22Rv1 (cell line): ENCODE data around the gene PDGFRB.

Experiments used
- H3K27ac ChIP-seq: fragments of 450-650 bp; 2 replicates; pipeline ENCODE4 v1.5.1; 2017
- ZFX ChIP-seq: fragments of 450-650 bp; IDR thresholded peaks from 2 replicates; pipeline ENCODE4 v1.6.1; 2017; ENCODE audit warnings: antibody characterized with exemption, borderline replicate concordance
- TF ChIP-seq, protein P1 (sequence below): fragments of 450-650 bp; IDR thresholded peaks from 2 replicates; pipeline ENCODE4 v1.5.1; 2017; ENCODE audit warnings: mild to moderate bottlenecking

Gene PDGFRB

GRCh38 chr5:150079909-150080461, 75.7 kb downstream of the PDGFRB start:
- TF ChIP-seq, protein P1, sequence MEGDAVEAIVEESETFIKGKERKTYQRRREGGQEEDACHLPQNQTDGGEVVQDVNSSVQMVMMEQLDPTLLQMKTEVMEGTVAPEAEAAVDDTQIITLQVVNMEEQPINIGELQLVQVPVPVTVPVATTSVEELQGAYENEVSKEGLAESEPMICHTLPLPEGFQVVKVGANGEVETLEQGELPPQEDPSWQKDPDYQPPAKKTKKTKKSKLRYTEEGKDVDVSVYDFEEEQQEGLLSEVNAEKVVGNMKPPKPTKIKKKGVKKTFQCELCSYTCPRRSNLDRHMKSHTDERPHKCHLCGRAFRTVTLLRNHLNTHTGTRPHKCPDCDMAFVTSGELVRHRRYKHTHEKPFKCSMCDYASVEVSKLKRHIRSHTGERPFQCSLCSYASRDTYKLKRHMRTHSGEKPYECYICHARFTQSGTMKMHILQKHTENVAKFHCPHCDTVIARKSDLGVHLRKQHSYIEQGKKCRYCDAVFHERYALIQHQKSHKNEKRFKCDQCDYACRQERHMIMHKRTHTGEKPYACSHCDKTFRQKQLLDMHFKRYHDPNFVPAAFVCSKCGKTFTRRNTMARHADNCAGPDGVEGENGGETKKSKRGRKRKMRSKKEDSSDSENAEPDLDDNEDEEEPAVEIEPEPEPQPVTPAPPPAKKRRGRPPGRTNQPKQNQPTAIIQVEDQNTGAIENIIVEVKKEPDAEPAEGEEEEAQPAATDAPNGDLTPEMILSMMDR = no peak
- no peak for TF ChIP-seq ZFX
- H3K27ac ChIP-seq = no peak overlapping the region

GRCh38 chr5:150078802-150079689, 76.6 kb downstream of the PDGFRB start:
- TF ChIP-seq, protein P1 = no peak
- TF ChIP-seq ZFX = no peak

DNA sequence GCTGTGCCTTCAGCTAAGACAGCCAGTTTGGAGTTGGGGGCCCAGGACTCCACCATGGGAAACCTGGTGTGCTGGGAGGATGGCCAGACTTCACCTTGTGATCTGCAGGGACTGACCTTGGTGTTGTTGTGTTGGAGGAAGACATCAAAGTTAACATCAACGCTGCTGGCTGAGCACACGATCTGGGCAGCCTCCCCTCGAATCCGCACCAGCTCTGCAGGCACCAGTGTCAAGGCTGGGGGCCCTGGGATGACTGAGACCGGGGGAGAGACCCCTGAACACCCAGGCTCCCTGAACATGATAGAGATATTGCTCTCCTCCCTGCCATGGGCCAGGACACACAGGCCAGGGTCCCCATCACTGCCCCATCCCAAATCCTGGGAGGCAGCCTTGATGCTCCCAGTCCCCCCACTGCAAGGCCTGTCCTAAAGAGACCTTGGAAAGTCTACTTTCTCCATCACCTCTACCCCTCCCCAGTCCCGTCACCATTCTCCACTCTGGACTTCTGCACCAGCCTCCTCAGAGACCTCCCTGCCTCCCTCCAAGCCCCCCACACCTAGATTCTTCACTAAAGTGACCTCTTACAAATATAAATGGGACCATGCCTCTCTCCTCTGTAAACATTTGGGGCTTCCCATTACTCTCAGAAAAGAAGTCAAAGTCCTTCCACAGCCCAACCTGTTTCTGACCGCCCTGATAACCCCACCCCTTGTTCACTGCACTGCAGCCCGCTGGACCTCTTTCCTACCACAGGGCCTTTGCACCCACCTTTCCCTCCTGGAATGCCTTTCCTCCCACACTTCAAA, 77.4 kb downstream of the PDGFRB start:
- no peak for TF ChIP-seq ZFX
- TF ChIP-seq, protein P1 = no peak
- H3K27ac ChIP-seq = no peak overlapping the region

More at GRCh38 chr5:150078802-150079689, 76.6 kb downstream of the PDGFRB start:
- H3K27ac ChIP-seq = no peak overlapping the region

DNA sequence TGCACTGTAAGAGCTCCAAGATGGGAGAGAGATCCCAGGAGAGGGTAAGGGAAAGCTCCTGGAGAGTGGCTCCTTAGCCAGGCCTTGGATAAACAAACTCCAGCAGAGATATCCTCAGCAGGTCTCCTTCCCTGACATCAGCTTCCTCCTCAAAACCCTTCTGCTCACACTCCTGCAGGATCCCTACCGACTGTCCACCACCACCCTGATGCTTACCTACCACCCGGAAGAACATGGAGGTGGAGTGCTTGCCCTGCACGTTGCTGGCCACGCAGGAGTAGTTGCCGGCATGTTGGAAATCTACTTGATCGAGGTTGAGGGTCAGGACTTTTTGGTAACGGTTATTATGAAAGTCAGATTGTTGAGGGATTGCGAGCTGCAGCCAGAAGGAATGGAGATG, 78.6 kb downstream of the PDGFRB start:
- no peak overlapping the region for H3K27ac ChIP-seq
- TF ChIP-seq ZFX = no peak
- TF ChIP-seq, protein P1 = no peak

- no peak for TF ChIP-seq ZFX
- TF ChIP-seq, protein P1 = no peak
- no peak overlapping the region for H3K27ac ChIP-seq
These were observed 79.8 kb downstream of the PDGFRB start for GRCh38 chr5:150075806-150076205.

GRCh38 chr5:150075233-150075632, 80.4 kb downstream of the PDGFRB start:
- no peak overlapping the region for H3K27ac ChIP-seq
- TF ChIP-seq, protein P1 = no peak
- no peak for TF ChIP-seq ZFX
